Diencephalon (tissue), 1 donor: ENCODE data around the gene EGLN3. TPM values are rescaled to one million over a fixed set of nuclear protein-coding genes. Genes with fewer than 3 reads are reported as not detected.

ENCODE experiments used
- total RNA-seq: library from RNA; depleted of rRNA; stranded (reverse); fragments of >200 nt; gene quantifications from one replicate; pipeline ENCODE4 v1.2.3, GENCODE V29; 2014

EGLN3 gene
- total RNA-seq = 14.3 TPM

GRCh38 chr14:33950320-33951182 is at the start of gene EGLN3:
EGLN3 (minus strand) TSS chr14:33951074; CDS start chr14:33950752, 322 bp downstream.

